ENCODE data around the gene SDHAF2.
"Not testable (repeated sequence)": the region's sequence is repeated elsewhere in the genome, so short reads cannot be mapped to it uniquely, and the experiment has no call there.

The SDHAF2 gene

DNA sequence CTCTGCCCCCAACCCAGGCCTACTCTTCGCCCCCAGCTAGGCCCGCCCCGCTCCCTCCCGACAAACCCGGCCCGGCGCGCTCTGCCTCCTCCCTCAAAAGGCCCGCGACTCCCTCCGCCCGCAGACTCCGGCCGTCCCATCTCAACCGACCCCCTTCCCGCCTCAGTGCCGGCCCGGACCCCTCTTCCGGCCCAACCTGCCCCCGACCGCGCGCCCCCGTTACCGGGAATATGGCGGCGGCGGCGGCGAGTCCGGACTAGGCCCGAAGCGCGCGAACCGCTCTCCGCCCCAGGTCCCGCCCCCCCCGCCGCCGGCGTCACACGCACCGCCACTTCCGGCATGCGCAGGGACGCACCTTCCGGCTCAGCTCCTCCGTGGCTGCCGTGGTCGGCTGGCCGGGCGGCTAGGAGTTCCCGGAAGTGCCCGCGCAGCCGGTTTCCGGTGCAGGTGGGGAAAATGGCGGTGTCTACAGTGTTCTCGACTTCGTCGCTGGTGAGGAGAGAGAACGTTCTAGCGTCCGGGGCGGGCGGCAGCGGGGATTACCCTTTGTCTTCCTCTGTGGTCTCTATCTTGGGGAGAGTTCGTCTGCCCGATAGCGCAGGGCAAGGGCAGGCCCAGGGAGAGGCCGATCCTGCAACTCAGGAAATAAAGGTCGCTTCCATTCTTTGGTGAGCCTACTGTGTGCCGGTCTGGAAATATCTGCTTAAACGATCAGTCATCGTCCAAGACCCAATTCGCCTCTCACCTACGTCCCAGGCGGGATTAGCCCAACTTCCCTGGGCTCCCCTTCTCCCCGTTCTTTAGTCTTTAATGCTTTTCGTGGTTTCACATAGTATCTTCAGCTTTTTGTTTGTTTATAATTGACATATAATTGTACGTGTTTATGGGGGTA lies at the start of gene SDHAF2, which contains the start of gene CPSF7:
TSS of gene SDHAF2 (plus strand) at position 434 of the 892 bp plus-strand sequence. CDS start at position 457, 23 bp downstream.
TSS of gene CPSF7 (minus strand) at position 285 of the 892 bp plus-strand sequence. CDS start 740 bp downstream, outside the sequence.
- Mint-ChIP-seq H3K4me1 (ENCODE audit: low read depth) (peaks cover 38% of the 10 kb centered on the region), H3K36me3 (ENCODE audit: low read depth) (peaks cover 56% of the 10 kb centered on the region), H3K27me3 (ENCODE audit: low read depth) (no peaks in the 10 kb centered on the region), H3K27ac (peak within 1 kb of the TSS; percentile 98), H3K4me3 (peak within 1 kb of the TSS; percentile 97), H3K9me3 (no peaks in the 10 kb centered on the region)
- peak; percentile 98 for DNase-seq (ENCODE audit: low spot score)

DNA sequence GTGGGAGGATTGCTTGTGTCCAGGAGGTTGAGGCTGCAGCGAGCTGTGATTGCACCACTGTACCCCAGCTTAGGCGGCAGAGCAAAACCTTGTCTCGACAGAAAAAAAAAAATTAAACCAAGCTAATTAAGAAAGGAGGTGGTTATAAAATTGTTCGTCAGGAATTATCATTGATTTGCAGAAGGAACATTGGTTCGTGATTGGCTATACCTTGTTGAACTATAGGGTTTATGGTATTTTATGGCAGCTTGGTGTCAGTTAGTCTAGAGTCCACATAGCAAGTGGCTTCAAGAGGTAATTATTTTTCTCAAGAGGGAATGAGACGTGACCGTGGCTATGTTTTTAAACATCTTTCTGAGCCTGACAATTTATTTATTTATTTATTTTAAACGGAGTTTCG lies 49.0 kb upstream of the SDHAF2 start:
- peaks cover 2% of the 10 kb centered on the region for H3K4me1 Mint-ChIP-seq (ENCODE audit: low read depth)
- H3K9me3 Mint-ChIP-seq, result no peaks in the 10 kb centered on the region
- H3K36me3 Mint-ChIP-seq (ENCODE audit: low read depth), result peaks cover 10% of the 10 kb centered on the region
- DNase-seq (ENCODE audit: low spot score), result no peak
- H3K27ac Mint-ChIP-seq, result no peak overlapping the region
- H3K27me3 Mint-ChIP-seq (ENCODE audit: low read depth), result no peaks in the 10 kb centered on the region
- no peak overlapping the region for H3K4me3 Mint-ChIP-seq

DNA sequence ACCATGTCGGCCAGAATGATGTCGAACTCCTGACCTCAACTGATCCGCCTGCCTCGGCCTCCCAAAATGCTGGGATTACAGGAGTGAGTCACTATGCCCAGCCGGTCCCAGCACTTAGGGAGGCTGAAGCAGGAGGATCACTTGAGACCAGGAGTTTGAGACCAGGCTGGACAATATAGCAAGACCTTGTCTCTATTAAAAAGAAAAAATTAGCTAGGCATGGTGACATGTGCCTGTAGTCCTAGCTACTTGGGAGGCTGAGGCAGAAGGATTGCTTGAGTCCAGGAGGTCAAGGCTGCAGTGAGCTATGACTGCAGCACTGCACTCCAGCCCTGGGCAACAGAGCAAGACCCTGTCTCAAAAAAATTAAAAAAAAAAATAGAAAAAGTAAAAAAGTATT lies 46.1 kb upstream of the SDHAF2 start:
- H3K4me3 Mint-ChIP-seq; H3K4me1 Mint-ChIP-seq (ENCODE audit: low read depth); H3K9me3 Mint-ChIP-seq; H3K27me3 Mint-ChIP-seq (ENCODE audit: low read depth); H3K36me3 Mint-ChIP-seq (ENCODE audit: low read depth); DNase-seq (ENCODE audit: low spot score); H3K27ac Mint-ChIP-seq: not testable (repeated sequence)

DNA sequence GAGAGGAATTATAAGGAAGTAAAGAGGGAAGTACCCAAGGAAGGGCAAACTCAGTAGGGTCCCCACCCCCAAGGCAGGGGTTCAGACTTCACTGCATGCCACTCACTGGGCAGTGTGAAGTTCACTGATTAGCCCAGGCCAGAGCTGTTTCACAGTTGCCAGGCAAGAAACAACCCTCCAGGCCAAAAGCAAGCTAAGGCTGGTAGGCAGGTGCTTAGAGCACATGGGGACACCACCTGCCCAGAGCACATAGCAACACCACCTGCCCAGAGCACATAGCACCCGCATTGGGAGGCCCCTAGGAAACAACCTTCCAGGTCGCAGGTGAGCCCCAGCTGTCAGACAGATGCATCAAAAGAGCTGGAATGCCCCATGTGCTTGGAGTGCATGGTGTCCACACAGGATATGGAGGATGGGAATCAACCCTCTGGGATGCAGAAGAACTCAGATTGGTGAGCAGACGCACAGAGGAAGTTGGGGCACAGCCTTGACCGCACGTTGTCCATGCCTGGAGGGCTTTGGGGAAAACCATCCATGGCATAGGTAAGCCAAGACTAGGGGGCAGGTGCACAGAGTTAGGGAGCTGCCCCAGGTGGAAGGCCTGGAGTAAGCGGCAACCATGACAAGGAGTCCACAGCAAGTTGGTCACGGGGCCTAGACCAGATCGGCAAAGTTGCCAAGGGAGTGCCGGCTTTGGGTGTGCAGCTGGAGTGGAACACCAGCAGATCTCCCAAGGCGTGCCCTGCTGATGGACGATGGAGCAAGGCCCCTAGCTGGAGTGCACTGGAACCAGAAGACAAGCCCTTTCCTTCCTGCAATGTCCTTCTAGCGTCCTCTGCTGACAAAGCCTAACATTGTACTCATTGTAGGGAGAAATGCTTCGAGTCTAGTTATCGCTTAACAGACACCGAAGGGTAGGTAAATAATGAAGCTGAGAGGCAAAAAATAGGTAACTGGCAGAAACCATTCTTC lies 45.4 kb upstream of the SDHAF2 start:
- H3K36me3 Mint-ChIP-seq (ENCODE audit: low read depth), result no peaks in the 10 kb centered on the region
- H3K27ac Mint-ChIP-seq, result no peak overlapping the region
- no peaks in the 10 kb centered on the region for H3K27me3 Mint-ChIP-seq (ENCODE audit: low read depth)
- H3K9me3 Mint-ChIP-seq, result peaks cover 2% of the 10 kb centered on the region
- no peak overlapping the region for H3K4me3 Mint-ChIP-seq
- DNase-seq (ENCODE audit: low spot score), result no peak
- H3K4me1 Mint-ChIP-seq (ENCODE audit: low read depth), result peaks cover 2% of the 10 kb centered on the region

DNA sequence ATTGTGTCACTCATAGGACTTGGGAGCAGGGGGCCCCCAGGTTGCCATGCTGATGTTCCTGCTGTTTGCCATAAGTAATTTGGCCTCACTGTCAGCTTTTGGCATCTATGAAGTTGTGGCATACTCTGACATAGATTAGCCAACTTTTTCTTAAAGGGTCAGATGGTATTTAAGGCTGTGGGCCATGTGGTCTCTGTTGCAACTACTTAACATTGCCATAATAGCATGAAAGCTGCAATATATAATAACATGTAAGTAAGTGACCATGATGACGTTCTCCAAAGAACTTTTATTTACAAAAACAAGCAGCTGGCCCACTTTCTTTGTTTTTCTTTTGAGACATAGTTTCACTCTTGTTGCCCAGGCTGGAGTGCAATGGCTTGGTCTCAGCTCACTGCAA lies 39.8 kb upstream of the SDHAF2 start:
- Mint-ChIP-seq H3K27ac (no peak overlapping the region), H3K9me3 (peaks cover 8% of the 10 kb centered on the region), H3K4me1 (ENCODE audit: low read depth) (peaks cover 23% of the 10 kb centered on the region), H3K36me3 (ENCODE audit: low read depth) (peaks cover 6% of the 10 kb centered on the region), H3K27me3 (ENCODE audit: low read depth) (no peaks in the 10 kb centered on the region), H3K4me3 (no peak overlapping the region)
- no peak for DNase-seq (ENCODE audit: low spot score)

DNA sequence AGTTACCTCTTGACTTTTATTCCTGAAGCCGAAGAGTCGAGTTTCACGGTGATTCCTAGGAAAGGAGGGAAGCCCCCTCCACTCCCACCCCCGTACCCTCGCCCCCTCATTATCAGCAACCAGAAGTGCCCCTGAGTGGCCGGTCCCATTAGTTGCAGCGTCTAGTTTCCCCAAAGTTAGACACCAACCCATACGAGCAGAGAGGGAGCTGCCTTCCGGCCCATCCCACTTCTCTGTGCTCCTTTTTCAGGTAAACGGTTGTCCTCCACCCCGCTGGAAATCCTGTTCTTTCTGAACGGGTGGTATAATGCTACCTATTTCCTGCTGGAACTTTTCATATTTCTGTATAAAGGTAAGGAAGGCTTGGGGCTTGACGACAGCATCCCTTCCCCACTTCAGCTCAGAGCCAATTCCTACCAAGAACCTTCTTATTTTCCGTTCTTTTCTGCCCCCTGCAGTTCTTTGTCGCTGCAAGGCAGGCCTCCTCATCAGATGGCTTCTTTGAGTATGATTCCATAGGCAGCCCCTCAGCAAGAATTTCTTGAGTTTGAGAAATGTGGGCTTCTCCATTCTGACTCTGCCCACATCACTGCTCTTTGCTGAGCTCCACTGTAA lies 36.8 kb upstream of the SDHAF2 start:
- H3K9me3 Mint-ChIP-seq, result peaks cover 8% of the 10 kb centered on the region
- peaks cover 14% of the 10 kb centered on the region for H3K36me3 Mint-ChIP-seq (ENCODE audit: low read depth)
- H3K27ac Mint-ChIP-seq, result peak overlapping the region; percentile 94
- peak; percentile 7 for DNase-seq (ENCODE audit: low spot score)
- peak overlapping the region; percentile 96 for H3K4me3 Mint-ChIP-seq
- H3K4me1 Mint-ChIP-seq (ENCODE audit: low read depth), result peaks cover 21% of the 10 kb centered on the region
- H3K27me3 Mint-ChIP-seq (ENCODE audit: low read depth), result no peaks in the 10 kb centered on the region

DNA sequence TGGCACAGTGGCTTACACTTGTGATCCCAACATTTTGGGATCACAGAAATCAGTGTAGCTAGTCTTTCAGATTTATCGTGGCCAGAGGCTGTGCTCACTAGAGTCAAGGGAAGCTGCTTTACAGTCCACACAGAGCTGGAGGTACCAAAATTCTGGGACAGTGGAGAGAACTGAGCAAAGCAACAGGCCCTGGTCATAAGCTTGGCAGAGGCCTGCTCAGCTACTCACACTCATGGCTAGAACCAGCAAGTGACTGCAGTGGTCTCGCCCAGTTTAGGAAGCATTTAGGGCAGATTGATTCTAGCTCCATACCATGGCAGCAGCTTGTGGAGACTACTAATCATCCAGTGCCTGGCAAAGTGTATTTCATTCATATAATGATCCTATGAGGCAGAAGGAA lies 28.8 kb upstream of the SDHAF2 start:
- peaks cover 45% of the 10 kb centered on the region for H3K36me3 Mint-ChIP-seq (ENCODE audit: low read depth)
- DNase-seq (ENCODE audit: low spot score), result no peak
- no peak overlapping the region for H3K4me3 Mint-ChIP-seq
- no peaks in the 10 kb centered on the region for H3K4me1 Mint-ChIP-seq (ENCODE audit: low read depth)
- H3K9me3 Mint-ChIP-seq, result no peaks in the 10 kb centered on the region
- H3K27ac Mint-ChIP-seq, result no peak overlapping the region
- no peaks in the 10 kb centered on the region for H3K27me3 Mint-ChIP-seq (ENCODE audit: low read depth)

DNA sequence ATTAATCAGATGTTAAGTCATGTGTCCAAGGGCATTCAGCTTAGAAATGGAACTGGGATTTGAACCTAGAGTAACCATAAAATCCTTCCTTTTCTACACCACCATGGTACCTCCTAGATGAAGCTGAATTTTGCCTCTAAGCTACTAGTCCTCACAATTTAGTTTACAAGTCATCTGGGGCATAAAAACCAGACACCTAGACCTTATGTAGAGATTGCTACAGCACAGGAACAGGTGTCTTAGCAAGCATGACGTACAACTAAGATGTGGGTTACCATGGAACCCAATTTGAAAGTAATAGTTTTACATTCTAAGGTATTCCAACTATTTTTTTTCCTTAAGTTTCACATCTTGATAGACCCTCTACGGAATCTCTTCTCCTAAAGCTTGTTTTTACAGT lies 28.4 kb upstream of the SDHAF2 start:
- Mint-ChIP-seq H3K27me3 (ENCODE audit: low read depth) (no peaks in the 10 kb centered on the region), H3K9me3 (no peaks in the 10 kb centered on the region), H3K27ac (peak overlapping the region; percentile 41), H3K36me3 (ENCODE audit: low read depth) (peaks cover 45% of the 10 kb centered on the region), H3K4me1 (ENCODE audit: low read depth) (no peaks in the 10 kb centered on the region), H3K4me3 (no peak overlapping the region)
- no peak for DNase-seq (ENCODE audit: low spot score)

DNA sequence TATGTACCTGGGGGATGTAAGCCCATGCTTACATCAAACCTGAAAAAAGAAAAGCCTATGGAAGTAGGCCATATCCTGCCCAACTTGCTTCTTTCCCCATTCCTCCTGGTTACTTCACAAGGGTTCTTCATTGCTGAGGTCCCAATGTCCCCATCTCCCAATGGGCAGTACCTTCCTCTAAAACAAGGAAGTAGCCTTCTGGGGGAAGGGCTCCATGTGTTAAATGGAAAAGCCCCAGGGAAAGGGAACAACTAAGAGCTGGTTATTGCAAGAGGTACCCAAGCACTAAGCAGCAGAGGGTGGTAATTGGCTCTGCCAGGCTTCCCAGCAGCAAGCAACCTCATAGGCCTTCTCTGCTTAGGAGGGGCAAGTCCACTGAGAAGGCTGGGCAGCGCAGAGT lies 26.3 kb upstream of the SDHAF2 start:
- no peaks in the 10 kb centered on the region for H3K27me3 Mint-ChIP-seq (ENCODE audit: low read depth)
- H3K4me3 Mint-ChIP-seq, result no peak overlapping the region
- DNase-seq (ENCODE audit: low spot score), result no peak
- H3K27ac Mint-ChIP-seq, result no peak overlapping the region
- peaks cover 1% of the 10 kb centered on the region for H3K4me1 Mint-ChIP-seq (ENCODE audit: low read depth)
- H3K9me3 Mint-ChIP-seq, result no peaks in the 10 kb centered on the region
- H3K36me3 Mint-ChIP-seq (ENCODE audit: low read depth), result peaks cover 49% of the 10 kb centered on the region

DNA sequence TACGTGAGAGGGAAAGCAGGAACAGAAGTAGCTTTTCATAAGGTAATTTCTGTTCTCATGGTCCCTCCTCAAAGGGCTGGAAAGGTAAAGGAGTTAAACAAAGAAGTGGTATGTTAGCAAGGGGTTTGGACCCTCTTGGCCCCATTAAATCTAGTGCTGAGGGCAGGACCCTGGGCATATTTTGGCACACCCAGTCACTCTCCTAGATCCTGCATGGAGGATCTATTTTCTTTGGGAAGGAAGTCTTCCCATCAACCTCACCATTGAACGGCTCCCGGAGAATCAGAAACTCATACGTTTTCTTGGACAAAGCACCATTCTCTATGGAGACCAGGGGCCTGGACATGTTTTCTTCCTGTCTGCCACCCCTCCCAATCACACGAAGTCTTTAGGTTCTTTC lies 25.8 kb upstream of the SDHAF2 start:
- no peak overlapping the region for H3K4me3 Mint-ChIP-seq

DNA sequence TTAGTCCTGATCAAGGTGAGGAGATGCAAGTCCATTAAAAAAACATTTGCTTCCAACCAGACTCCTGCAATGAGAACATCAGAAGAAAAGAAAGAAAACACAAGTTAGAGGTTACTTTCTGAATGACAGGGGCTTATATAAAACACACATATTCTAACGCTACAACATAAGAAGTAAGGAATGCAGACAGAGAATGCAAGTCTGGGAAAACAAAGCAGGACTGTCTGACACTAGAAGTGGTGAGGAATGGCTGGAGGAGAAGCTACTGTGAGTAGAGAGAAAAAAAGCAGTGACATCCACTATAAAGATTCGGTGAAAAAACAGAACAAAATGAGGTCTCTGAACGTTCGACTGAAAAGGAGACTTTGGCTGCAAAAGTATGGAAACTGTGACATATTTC lies 25.3 kb upstream of the SDHAF2 start:
- Mint-ChIP-seq H3K27ac (no peak overlapping the region), H3K4me3 (no peak overlapping the region), H3K4me1 (ENCODE audit: low read depth) (peaks cover 1% of the 10 kb centered on the region), H3K9me3 (no peaks in the 10 kb centered on the region), H3K27me3 (ENCODE audit: low read depth) (no peaks in the 10 kb centered on the region), H3K36me3 (ENCODE audit: low read depth) (peaks cover 49% of the 10 kb centered on the region)
- no peak for DNase-seq (ENCODE audit: low spot score)

More for the DNA sequence above, 25.8 kb upstream of the SDHAF2 start:
- DNase-seq (ENCODE audit: low spot score), result no peak
- no peaks in the 10 kb centered on the region for H3K27me3 Mint-ChIP-seq (ENCODE audit: low read depth)
- peaks cover 1% of the 10 kb centered on the region for H3K4me1 Mint-ChIP-seq (ENCODE audit: low read depth)
- H3K36me3 Mint-ChIP-seq (ENCODE audit: low read depth), result peaks cover 49% of the 10 kb centered on the region
- H3K27ac Mint-ChIP-seq, result no peak overlapping the region
- no peaks in the 10 kb centered on the region for H3K9me3 Mint-ChIP-seq

DNA sequence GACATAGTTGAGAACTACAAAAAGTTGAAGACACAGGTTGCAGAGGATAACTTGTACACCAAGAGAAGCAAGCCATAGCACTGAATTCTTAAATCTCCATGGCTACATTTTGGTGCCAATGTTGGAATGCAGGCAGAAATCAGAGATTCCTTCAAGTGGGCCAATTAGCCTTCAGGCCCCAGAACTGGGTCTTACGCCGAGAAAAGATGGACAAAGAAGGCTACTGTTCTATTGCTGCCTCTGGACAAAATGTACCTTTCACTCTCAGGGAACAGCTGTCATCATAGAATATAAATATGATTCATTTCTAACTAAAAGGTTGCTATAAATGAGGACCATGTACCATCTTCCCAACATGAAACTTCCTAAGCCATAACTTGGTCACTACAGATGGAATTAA lies 23.9 kb upstream of the SDHAF2 start:
- no peaks in the 10 kb centered on the region for H3K27me3 Mint-ChIP-seq (ENCODE audit: low read depth)
- no peaks in the 10 kb centered on the region for H3K9me3 Mint-ChIP-seq
- H3K36me3 Mint-ChIP-seq (ENCODE audit: low read depth), result peaks cover 58% of the 10 kb centered on the region
- peaks cover 1% of the 10 kb centered on the region for H3K4me1 Mint-ChIP-seq (ENCODE audit: low read depth)
- H3K4me3 Mint-ChIP-seq, result no peak overlapping the region
- DNase-seq (ENCODE audit: low spot score), result no peak
- no peak overlapping the region for H3K27ac Mint-ChIP-seq

DNA sequence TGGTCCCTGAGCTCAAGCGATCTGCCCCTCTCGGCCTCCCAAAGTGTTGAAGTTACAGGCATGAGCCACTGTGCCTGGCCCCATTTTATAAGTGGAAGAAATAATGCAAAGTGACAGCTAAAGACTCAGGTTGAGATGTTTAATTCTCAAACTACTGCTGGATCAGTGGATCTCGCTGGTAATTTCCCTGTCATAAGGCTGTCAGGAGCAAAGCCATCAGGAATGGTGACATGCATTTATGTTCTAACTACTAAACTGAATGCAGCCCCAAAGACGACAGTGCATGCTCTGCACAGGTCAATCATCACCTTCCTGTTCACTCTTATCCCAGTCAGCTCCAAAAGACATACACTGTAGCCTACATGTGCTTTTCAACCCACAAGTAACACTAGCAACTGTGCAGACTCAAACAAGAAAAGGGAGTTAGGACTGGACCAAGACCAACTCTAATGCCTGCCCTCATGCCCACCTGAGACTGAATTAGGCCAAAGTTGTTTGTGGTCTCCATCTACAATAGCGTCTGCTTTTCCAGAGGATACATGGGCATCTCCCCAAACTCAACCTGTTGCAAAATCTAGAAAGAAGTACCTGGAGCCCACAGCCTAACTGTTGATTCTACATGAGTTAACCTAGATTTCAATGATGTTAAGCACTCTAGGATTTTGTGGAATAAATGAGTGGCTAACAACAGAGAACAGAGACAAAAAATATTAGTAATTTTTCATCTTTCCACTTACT lies 22.8 kb upstream of the SDHAF2 start:
- Mint-ChIP-seq H3K27ac (no peak overlapping the region), H3K27me3 (ENCODE audit: low read depth) (no peaks in the 10 kb centered on the region), H3K4me1 (ENCODE audit: low read depth) (peaks cover 1% of the 10 kb centered on the region), H3K36me3 (ENCODE audit: low read depth) (peaks cover 64% of the 10 kb centered on the region), H3K4me3 (no peak overlapping the region), H3K9me3 (no peaks in the 10 kb centered on the region)
- DNase-seq (ENCODE audit: low spot score), result no peak

Measured in T-helper 2 cell treated with Interferon-gamma antibody and Interleukin-4, amounts not matched to agents 5 μg/mL and 100 μg/mL, for 36 hours (primary cell).